D721Med (cell line): ENCODE results near the gene SPATA7.

Source experiments
- DNase-seq: peaks from one replicate; pipeline ENCODE4 v3.0.0; 2011; ENCODE audit warnings: low spot score; ENCODE audit not compliant: insufficient read length
- FAIRE-seq: peaks from 2 replicates; lab custom pipeline; 2011; peaks lifted over from hg19 to GRCh38; lab: Jason Lieb, UNC
- TF ChIP-seq, protein P1 (sequence below): IDR thresholded peaks from 2 replicates; pipeline ENCODE4 v1.5.1; 2012; ENCODE audit warnings: mild to moderate bottlenecking, control low read depth; ENCODE audit not compliant: insufficient read depth; ENCODE audit errors: missing control alignments

Gene SPATA7

DNA sequence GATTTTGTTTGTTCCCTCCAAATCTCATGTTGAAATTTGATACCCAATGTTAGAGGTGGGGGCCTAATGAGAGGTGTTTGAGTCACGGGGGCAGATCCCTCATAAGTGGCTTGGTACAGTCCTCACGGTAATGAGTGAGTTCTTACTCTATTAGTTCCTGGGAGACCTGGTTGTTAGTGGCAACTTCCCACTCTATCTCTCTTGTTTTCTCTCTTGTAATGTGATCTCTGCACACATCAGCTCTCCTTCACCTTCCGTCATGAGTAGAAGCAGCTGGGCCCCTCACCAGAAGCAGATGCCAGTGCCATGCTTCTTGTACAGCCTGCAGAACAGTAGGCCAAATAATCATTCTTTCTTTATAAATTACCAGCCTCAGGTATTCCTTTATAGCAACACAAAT is 32.8 kb upstream of the SPATA7 start:
- TF ChIP-seq, protein P1, sequence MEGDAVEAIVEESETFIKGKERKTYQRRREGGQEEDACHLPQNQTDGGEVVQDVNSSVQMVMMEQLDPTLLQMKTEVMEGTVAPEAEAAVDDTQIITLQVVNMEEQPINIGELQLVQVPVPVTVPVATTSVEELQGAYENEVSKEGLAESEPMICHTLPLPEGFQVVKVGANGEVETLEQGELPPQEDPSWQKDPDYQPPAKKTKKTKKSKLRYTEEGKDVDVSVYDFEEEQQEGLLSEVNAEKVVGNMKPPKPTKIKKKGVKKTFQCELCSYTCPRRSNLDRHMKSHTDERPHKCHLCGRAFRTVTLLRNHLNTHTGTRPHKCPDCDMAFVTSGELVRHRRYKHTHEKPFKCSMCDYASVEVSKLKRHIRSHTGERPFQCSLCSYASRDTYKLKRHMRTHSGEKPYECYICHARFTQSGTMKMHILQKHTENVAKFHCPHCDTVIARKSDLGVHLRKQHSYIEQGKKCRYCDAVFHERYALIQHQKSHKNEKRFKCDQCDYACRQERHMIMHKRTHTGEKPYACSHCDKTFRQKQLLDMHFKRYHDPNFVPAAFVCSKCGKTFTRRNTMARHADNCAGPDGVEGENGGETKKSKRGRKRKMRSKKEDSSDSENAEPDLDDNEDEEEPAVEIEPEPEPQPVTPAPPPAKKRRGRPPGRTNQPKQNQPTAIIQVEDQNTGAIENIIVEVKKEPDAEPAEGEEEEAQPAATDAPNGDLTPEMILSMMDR = no peak
- DNase-seq (no peak), FAIRE-seq (no peak)

DNA sequence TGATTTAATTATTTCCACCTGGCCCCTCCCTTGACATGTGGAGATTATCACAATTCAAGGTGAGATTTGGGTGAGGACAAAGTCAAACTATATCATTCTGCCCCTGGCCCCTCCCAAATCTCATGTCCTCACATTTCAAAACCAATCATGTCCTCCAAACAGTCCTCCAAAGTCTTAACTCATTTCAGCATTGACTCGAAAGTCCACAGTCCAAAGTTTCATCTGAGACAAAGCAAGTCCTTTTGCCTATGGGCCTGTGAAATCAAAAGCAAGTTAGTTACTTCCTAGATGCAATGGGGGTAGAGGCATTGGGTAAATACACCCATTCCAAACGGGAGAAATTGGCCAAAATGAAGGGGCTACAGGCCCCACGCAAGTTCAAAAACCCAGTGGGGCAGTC is 31.1 kb upstream of the SPATA7 start:
- TF ChIP-seq, protein P1 = no peak
- FAIRE-seq (no peak), DNase-seq (no peak)

DNA sequence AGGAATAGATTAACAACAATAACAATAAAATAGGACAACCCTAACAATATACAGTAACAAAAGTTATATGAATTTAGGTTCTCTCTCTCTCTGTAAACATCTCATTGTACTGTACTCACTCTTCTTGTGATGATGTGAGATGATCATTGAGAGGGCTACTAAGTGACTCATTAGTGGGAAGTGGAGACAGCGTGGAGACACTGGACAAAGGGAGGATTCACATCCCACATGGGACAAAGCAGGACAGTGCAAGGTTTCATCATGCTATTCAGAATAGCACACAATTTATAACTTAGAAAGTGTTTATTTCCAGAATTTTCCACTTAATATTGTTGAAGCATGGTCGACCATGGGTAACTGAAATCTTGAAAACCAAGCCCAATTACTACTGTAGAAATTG is 26.0 kb upstream of the SPATA7 start:
- FAIRE-seq = no peak
- TF ChIP-seq, protein P1 = no peak
- no peak for DNase-seq

DNA sequence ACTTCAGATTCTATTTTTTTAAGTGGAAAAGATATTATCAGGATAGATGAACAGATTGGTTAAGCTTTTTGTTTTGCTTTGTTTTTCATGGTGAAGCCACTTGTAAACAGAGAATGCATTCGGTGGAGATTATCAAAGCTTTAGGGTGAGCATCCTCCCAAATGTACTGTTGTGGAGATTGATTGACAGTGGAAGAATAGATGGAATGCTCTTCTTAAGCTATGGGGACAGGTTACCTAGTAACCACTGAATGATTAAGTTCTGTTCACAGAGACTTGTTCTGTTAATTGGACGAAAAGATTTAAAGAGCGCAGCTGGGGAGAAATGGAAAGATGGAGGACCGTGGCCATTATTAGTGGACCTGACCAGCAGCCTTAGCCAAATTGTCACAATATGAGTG is 21.8 kb upstream of the SPATA7 start:
- TF ChIP-seq, protein P1 = no peak
- FAIRE-seq (no peak), DNase-seq (no peak)

DNA sequence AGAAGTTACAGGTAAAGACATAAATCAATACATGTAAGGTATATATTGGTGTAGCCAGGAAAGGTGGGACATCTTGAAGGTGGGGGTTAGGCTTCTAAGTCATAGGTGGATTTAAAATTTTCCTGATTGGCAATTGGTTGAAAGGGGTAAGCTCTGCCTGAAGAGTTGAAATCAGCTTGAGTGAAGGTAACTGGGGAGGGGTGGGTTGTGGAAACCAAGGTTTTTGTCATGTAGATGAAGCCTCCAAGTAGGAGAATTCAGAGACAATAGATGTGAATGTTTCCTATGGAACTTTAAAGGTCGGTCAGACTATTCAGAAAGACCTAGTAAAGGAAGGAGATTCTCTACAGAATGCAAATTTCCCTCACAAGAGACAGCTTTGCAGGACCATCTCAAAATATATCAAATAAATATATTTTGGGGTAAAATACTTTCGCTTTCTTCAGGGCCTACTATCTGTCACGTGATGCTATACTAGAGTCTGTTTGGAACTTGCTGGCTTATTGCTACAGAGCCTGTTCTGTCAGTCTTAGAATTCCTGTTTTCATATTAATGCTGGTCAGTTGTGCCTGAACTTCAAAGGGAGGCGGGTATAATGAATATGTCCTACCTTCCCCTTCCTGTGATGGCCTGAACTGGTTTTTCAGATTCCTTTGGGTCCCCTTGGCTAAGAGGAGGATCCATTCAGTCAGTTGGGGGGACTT is 20.6 kb upstream of the SPATA7 start:
- FAIRE-seq (no peak), DNase-seq (no peak)
- TF ChIP-seq, protein P1 = no peak

DNA sequence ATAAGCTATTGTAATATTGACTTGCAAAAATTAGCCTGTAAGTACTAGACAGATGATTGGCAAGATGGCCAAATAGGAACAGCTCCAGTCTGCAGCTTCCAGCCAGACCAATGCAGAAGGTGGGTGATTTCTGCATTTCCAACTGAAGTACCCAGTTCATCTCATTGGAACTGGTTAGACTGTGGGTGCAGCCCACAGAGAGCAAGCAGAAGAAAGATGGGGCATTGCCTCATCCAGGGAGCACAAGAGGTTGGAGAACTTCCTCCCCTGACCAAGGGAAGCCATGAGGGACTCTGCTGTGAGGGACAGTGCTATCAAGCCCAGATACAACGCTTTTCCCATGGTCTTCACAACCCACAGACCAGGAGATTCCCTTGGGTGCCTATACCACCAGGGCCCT is 16.0 kb upstream of the SPATA7 start:
- no peak for DNase-seq
- FAIRE-seq = no peak

More for the DNA sequence above, 16.0 kb upstream of the SPATA7 start:
- TF ChIP-seq, protein P1 = no peak
